HG02588 (cell line): ENCODE measurements around the gene AKT1S1.
A peak's percentile ranks its signal among the peaks of the same experiment; 100 is the strongest.

ENCODE experiments used
- ATAC-seq: cut with Tn5 transposase; IDR thresholded peaks from one replicate; pipeline ENCODE4 v1.9.1; 2021; ENCODE audit warnings: mild to moderate bottlenecking, moderate library complexity; ENCODE audit not compliant: unreplicated experiment

Gene AKT1S1

DNA sequence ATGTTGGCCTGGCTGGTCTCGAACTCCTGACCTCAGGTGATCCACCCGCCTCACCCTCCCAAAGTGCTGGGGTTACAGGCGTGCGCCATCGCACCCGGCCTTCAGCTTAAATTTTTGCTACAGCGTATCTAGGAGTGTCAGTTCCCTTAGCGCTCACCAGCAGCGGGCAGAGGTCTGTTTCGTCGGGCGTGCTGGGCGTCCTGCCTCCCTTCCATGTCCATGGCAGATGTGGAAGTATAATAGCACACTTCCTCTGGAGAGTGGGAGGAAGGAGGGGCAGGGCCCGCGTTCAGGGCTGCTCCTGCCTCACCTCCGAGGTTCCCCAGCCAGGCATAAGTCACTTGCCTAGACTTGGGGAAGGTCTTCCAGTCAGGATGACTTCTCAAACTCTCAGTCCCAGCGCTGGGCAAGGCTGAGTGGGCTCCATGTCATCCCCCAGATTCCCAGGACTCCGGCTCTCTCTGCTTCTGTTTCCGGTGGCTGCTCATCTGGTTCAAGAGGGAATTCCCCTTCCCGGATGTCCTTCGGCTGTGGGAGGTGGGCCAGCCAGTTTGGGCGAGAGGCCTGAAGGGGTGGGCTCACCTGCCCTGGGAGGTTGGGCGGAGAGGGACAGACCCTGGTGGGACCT lies 10.0 kb upstream of the AKT1S1 start:
- no peak for ATAC-seq

GRCh38 chr19:49884760-49885159 lies 7.6 kb upstream of the AKT1S1 start:
- ATAC-seq, result no peak

DNA sequence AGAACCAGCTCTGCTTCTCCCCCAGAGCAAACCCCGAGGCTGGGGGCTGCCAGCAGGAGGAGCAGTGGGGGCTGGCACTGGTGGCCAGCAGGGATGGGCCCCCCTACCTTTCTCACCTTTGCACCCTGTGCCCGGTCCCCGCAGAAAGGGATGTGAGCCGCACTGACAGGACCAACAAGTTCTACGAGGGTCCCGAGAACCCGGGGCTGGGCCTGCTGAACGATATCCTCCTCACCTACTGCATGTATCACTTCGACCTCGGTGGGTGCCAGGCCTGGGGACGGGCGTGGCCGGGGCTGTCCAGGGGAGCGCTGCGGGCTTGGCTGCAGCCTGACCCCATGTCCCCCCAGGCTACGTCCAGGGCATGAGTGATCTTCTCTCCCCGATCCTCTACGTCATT lies 7.0 kb upstream of the AKT1S1 start:
- no peak for ATAC-seq

DNA sequence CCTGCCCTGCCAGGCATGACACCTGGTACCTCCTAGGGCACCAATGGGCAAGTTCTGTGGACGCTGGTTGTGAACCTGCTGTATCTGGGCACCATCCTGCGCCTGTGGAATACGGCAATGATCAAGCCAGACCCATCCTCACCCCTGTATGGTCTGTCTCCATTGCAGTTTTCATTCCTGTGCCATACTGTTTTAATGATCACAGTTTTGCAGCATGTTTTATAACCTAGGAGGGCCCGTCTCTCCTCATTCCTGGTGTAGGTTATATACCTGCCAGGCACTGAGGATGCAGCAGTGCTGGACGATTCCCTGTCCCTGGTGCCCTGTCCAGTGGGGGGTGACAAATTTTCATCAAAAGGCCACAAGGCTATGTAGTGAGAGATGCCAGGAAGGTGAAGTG lies 5.9 kb upstream of the AKT1S1 start:
- ATAC-seq, result no peak

GRCh38 chr19:49882643-49883042 lies 5.5 kb upstream of the AKT1S1 start:
- no peak for ATAC-seq

DNA sequence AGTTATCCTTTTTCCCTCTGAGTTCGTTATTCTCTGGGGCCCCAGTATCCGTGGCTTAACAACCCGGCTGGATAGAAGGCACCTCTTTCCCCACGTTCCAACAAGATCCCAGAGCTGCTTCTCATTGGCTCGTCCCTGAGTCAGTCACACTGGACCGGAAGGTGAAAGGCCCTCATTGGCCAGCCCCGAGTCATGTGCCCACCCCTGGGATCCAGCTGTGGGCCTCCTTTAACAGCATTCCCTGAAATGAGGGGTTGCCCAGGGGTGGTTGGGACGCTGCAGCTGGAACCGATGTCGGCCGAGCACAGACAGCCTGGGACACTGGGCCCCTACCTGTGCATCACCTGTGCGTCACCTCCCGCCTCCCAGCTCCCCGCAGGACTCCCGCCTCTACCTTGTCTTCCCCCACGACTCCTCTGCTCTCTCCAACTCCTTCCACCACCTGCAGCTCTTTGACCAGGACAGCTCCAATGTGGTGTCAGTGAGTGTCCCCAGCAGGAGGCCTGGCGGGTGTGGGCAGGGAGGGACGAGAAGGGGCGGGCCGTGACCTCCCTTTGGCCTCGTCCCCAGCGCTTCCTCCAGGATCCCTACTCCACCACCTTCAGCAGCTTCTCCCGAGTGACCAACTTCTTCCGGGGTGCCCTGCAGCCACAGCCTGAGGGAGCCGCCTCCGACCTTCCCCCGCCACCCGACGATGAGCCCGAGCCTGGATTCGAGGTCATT lies 4.7 kb upstream of the AKT1S1 start:
- ATAC-seq, result no peak

DNA sequence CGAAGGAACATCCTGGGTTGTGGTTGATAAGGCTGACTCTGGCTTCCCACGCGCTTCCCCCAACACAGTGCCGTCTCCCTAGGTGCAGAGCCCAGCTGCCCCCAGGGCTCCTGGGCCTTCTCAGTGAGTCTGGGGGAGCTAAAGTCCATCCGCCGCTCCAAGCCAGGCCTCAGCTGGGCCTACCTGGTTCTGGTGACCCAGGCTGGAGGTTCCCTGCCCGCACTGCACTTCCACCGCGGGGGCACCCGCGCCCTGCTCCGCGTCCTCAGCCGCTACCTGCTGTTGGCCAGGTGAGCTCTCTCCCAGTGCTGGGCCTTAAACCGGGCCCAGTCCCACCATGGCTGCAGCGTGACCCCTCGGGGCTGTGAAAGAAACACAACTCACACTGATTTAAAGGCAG lies 4.0 kb upstream of the AKT1S1 start:
- no peak for ATAC-seq

GRCh38 chr19:49880162-49880869 lies 3.2 kb upstream of the AKT1S1 start:
- no peak for ATAC-seq

DNA sequence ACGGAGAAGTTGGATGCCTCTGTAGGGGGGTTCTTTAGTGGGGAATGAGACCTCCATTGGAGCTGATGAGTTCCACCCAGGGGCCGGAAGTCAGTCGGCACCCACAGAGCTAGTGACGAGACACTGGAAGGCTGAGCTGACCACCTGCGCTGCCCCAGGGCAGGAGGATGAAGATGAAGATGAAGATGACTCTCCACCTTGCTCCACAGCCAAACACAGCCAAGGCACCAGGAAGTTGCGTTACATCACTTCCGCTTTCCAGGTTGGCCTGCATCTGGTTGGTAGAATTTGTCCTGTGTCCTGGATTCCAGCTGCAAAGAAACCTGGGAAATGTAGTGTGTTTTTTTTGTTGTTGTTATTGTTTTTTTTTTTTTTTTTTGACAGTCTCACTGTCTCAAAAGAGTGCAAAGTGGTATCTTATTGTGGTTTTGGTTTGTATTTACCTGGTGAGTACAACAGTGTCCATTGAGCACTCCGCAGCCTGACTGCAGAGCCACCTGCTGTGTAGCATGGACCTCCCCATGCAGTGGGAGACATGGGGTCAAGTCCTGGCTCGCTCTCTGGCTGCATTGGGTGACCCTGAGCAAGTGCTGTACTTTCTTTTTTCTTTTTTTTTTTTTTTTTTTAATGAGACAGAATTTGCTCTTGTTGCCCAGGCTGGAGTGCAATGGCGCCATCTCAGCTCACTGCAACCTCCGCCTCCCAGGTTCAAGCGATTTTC lies 2.2 kb upstream of the AKT1S1 start:
- no peak for ATAC-seq

DNA sequence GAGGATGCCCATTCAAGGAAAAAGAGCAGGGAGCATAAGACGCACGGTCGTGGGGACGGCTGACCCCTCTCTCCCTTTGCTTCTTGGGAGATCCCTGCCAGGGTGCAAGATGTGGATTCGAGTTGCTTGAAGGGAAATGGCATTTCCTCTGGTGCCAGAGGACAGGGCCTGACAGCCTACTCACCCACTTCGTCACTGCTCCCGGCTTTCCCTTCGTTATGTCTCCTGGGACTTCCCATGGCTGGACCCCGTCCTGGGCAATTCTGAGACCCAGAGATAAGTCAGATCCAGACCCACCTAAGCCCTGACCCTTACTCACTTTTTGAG lies 1.6 kb upstream of the AKT1S1 start:
- ATAC-seq, result no peak

DNA sequence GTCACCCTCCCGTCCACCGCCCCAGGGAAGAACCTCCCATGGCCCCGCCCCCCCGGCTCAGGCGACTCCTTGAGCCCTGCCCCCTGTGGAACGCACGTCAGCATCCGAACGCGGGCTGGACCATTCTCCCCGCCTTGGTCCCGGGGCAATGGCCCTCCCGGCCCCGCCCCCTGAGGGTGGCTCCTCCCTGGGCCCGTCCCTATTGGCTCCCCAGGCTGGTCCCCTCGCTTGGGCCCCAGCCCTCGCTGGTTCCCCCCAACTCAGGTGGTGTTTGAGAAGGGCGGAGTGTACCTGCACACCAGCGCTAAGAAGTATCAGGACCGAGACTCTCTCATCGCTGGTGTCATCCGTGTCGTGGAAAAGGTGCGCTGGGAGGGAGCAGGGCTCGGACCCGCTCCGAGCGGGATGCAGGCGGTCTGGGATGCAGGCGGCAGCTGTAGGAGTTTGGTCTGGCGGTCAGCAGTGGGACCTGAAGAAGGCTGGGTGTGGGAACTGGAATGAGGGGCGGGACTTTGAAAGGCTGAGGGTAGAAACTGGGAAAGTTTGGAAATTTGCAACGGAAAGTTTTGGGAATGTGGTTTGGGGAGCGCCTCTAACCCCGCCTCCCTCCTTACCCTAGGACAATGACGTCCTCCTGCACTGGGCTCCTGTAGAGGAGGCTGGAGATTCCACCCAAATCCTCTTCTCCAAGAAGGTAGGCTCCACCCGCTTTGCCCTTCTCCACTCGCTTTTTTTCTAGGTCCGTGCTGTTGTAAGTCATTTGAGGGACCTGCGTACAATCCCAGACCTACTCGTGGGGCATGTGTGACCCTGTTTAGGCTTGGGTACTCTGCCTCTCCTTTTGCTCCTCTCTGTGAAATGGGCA lies 956 bp upstream of the AKT1S1 start:
- ATAC-seq, result peak; percentile 36

- peak; percentile 41 for ATAC-seq
Measured at GRCh38 chr19:49876422-49877019, 634 bp downstream of the AKT1S1 start.

- no peak for ATAC-seq
Measured at GRCh38 chr19:49875857-49876421, 1.2 kb downstream of the AKT1S1 start.

DNA sequence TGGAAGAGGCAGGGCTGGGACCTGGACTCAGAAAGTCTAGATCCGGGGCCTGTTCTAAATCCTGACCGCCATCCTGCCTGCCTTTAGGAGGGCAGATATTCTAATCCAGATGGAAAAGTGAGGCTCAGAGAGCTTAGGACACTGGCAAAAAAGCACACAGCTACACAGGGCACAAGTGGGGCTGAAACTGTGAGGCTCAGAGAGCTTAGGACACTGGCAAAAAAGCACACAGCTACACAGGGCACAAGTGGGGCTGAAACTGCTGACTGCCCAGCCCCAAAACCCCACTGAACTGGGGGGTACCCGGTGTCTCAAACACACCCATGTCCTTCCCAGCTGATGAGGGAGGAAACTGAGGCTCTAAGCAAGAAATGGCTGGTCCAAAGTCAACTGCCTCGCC lies 2.0 kb downstream of the AKT1S1 start:
- ATAC-seq, result no peak

GRCh38 chr19:49874503-49875157 lies 2.5 kb downstream of the AKT1S1 start:
- ATAC-seq, result no peak

DNA sequence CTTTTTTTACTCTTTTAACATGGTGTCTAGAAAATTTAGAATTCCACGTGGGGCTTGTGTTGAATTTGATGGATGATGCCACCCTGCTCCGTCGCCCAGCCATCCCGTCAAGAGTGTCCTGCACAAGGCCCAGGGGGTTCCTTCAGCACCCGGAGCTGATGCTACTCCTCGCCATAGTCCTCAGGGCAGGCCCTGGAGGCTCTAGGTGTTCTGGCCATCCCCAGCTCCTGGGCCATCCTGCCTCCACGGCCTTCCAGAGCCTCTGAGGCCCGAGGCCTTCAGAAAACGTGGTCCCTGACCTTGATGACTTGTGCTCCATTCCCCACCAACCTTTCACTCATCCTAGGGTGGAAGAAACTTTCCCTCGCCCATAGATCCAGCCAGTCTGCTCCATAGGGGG lies 3.3 kb downstream of the AKT1S1 start:
- ATAC-seq, result no peak

DNA sequence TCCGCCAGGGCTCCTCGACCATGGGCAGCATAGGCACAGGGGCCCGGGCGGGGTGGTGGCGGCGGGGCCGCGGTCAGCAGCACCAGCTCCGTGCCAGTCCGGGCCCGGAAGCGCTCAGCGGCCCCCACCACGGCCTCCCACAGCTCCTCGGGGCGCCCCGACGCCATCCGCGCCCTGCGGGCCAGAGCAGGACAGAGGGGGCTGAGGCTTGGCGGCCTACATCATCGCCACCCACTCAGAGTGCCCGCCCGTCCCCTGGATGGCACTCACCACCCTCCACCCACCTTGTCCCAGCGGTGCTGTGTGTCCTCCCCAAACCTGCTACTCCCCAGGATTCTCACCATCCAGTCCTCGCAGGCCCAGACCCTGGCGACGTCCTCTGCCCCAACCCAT lies 4.0 kb downstream of the AKT1S1 start:
- no peak for ATAC-seq

- no peak for ATAC-seq
Measured at GRCh38 chr19:49872245-49873128, 4.7 kb downstream of the AKT1S1 start.
